GM03348 (cell line): ENCODE results near the gene XPNPEP1.
A peak's percentile ranks its signal among the peaks of the same experiment; 100 is the strongest.

Experiments
- DNase-seq: peaks from one replicate; pipeline ENCODE4 v3.0.0; 2012; ENCODE audit warnings: low spot score

The XPNPEP1 gene

DNA sequence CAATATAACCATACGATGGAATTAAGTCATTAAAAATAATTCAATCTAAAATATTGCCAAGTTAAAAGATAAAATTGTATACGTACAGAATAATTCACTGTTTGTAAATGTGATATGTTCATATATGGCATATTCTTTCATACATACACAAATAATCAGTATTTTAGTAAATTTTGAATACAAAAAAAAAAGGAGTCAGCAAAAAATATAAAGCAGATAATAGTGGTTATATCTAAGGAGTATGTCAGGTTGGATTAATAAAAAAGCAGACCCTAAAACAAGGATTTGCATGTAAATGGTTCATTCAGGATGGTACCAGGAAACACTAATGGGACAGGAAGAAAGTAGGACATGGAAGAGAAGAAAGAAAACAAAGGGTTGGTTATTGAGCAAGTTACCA, 59.5 kb downstream of the XPNPEP1 start:
- no peak for DNase-seq

DNA sequence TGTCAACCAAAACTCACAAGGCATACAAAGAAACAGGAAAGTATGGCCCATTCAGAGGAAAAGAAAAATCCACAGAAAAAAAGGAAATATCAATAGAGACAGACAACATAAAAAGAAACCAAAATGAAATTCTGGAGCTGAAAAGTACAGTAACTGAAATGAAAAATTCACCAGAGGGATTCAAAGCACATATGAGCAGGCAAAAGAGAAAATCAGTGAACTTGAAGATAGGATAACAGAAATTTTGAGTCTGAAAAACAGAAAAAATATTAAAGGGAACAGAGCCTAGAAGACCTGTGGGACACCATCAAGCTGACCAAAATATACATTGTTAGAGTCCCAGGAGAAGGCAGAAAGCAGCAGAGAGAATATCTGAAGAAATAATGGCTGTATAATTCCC, 60.6 kb downstream of the XPNPEP1 start:
- DNase-seq, result no peak

DNA sequence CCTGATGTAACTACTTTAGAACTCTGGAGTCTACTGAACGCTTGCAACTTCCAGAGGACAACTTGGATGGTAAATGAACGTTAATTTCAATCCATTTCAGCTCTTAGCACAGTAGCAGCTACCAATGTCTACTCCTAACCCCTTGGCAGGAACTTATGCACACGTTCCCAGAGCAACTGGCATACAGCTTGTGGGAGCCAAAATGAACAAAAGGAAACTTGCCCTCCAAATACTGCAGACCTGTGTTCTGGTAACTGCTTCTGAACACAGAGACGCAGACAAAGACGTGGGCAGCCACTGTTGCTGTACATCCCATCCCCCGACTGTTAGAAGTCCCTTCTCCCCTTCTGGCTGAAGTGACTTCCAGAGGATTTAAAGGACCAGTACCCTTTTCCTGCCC, 61.3 kb downstream of the XPNPEP1 start:
- DNase-seq, result no peak

DNA sequence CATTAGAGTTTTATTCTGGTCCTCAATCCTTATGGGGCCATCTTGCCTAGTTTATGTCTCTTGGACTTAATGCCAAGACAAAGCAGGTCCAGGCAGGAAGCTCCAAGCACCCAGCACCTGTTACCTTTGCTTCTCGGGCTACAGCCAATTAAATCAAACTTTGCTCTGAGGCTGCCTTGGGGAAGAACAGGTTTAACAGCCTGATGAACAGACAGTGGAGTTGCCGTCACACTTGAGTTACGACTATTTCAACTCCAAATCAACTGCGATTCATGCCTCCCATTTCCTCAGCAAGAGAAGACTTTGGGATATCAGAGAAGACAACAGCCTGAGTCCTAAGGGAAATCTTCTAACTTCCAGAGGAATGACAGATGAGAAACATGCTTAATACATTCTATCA, 62.2 kb downstream of the XPNPEP1 start:
- no peak for DNase-seq

DNA sequence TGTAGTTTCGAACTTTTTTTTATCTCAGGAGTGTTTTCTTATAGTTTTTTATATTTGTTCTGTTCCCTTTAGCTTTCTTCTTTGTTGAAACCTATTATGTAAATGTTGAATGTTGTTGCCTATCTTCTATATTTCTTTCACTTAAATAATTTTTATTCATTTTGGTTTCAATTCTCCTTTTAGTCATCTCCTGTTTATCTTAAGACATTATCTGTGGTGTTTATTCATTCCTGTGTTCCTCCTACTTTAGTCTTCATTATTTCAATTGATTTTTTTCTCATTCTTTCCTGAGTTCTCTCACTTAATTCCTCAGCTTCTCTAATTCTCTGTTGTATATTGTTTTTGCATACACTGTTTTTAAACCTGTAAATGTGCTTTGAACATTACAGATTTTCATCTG, 64.1 kb downstream of the XPNPEP1 start:
- DNase-seq, result no peak

DNA sequence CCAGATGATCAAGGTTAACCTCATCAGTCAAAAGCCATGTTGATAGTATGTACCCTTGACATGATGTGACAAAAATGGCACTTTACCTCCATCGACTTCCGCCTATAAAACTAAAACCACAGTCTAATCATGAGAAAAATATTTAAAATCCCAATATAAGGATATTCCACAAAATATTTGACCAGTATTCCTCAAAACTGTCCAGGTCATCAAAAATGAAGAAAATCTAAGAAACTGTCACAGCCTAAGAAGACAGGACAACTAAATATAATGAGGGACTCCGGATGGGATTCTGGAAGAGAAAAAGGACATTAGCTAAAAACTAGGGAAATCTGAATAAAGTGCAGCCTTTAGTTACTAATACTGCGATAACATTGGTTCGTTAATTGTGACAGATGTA, 67.6 kb downstream of the XPNPEP1 start:
- no peak for DNase-seq

DNA sequence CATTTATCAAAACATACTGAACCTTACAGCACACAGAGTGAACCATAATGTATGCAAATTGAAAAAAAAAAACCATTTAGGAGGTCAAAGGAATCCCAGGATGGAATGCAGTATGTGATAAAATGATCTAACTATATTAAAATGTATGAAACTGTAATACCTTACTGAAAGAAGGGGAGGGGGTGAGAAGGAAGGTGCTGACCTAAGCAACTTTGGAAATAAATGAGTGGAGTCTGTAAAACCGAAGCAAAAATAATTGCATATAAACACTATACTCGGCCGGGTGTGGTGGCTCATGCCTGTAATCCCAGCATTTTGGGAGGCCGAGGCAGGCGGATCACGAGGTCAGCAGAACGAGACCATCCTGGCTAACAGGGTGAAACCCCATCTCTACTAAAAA, 69.4 kb downstream of the XPNPEP1 start:
- no peak for DNase-seq

DNA sequence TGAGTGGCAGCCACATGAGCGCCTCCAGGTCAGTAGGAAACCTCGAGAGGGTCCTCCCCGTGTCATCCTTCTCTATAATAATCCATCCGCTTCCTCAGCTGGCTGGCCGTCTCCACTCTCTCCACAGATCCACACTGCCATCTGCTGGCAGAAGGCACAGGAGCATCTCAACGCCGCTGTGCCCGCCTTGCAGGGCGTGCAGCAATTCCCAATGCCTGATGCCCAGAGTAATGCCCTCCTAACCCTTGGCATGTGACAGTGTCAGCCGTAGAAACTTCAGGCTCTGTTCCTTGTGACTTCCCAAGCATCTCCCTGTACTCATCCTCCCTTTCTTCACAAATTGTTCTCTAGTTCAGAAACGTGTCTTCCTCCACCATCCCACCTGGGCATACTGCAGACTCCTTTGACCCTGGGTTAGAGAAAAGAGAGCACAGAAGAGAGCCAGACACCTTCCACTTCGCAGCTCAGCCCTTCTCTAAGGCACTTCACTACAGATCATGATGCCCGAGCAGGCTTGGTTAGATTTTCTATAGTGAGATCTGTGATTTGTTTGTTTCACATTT, 70.8 kb downstream of the XPNPEP1 start:
- DNase-seq, result peak; percentile 92

DNA sequence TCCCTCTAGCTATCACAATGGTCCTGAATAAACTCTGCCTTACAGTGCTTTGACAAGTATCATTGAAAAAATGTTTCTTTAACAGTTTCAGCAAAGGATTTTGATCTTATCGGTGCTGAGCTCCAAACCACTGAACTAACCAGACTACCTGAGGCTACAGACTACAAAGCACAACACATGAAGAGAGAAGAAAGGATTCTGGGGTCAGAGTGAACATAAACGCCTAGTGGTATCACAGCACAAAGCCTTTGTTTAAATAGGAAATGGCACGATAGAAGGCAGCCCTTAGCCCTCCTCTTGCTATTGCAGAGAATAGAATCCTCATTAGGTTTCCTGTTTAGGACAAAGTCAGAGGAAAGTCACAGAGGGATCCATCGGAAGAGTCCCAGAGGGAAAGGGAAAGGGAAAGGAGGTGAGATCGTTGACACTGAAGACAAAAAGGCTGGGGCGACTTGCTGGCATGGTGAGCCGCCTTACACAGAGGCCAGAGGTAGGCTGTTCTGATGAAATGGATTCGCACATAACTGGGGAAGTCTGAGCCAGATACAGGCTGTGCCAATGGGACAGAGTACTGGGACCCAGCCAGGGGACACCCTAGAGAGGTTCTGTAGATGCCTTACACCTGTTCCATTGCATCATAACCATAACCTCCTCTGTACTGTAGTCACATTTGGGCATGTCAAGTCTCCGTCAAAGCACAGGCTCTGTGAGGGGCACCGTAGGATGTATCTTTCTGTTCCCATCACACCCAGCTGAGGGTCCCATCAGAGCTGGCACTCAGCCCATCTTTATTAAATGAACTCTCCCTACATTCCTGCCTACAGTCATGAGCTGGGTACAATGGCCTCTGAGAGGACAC, 71.5 kb downstream of the XPNPEP1 start:
- no peak for DNase-seq

DNA sequence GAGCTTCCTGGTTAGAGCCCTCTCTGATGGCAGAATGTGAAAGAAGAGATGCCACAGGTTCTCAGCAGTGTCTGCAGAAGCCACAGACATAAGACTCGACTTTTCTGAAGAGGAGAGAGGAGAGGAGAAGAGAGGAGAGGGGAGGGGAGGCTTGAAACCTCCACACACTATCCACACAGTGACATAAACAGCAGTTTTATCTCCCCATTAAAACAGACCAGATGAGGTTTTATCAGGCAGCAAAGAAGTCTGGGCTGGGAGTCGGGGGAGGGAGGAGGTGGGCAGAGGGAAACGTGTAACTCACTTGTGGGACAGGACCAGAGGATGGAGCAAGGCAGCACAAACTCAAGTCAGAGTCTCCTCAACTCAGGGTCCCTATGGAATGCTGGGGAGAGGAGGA, 76.5 kb downstream of the XPNPEP1 start:
- DNase-seq, result no peak

DNA sequence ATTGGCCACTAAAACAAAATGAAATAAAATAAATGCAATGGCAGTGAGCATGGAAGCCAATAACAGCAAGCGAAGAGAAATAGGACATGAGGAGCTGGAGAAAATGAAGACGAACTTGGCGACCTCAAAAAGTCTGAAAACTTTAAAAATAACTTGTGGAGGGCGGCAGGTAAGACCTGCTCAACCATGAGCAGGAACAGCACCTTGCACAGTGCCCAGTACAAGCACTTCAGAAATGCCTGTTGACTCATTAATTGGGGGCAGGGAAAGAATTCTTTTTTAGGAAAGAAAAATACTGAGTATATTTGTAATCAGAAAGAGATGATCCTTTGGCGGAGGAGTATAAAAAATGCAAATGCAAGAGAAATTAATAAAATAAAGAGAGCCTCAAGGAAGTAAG, 78.0 kb downstream of the XPNPEP1 start:
- no peak for DNase-seq

DNA sequence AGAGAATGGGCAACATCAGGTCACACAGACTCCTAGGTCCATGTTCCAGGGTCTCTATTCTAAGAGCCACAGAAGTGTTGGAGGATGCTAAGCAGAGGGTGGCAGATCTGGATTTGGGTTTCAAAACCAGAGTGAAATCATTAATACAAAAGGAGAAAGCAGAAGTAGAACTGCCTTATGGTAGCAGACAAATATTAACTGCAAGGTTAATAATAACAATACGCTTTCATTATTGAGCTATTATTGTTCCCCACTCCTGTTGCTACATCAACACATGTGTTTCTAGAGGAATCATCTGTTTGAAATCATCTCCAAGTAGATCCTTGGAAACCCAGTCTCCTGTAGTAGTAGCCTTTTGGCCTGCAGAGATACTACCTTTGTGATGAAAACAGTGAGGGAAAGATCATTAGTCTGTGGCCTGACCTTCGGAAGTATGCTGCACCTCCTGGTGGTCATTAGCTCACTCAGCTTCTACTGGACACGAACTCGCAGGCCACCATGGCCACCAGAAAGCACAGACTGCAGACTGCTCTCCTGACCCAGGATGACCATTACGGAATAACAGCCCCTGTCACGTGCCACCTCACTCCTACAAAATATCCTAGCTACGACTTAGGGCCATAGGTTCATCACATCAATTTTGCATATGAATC, 84.6 kb downstream of the XPNPEP1 start:
- no peak for DNase-seq

DNA sequence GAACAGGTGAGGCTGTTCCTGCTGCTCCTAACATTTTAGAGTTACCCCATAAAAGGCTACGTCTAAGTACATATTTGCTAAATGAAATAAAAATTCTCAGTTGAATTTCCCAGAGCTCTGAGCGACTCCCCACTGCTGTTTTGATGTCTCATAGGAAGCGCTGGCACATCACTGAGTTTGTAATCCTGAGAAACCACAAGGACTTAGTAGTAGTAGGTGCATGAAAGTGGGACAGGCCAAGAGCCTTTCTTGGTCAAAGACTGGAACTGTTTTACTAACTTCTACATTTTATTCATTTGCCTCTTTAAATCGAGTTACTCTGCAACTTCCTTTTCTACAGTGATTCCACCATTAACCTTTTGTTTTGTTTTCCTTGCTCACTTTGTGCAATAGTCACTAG, 85.9 kb downstream of the XPNPEP1 start:
- no peak for DNase-seq

DNA sequence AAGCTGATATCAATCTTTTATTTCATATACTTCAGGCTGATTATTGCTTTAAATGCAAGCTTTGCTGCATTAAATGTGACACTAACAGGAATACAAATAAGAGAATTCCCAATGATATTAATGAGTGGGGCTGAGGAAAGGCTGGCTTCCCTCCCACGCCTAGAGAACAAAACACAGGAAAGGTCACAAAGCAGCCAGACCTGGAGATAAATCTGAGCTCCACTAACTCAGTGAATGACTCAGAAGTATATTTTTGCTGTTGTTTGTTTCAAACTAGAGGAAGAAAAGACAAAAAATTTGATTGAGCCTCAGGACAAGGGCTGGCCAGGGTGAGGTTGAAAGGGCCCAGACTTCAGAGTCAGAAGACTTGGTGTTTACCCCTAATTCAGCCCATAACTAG, 88.1 kb downstream of the XPNPEP1 start:
- no peak for DNase-seq

DNA sequence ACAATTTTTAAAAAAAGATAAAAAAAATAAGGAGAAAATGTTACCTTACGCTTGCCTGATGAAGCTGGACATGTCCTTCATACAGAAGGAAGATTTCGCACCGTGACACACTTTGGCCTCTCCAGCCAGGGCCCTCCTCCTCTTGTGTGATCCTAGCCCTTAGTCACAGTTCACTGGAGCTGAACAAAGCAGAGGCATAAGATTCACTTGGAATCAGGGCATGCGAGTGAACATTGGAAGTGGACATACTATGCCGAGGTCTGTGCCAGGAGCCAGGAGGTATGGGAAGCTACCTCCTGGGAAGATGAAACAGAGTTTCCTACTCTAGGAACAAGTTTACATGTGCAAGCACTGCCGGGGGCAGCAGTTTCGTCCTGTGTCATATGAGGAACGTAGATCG, 91.5 kb downstream of the XPNPEP1 start:
- no peak for DNase-seq

DNA sequence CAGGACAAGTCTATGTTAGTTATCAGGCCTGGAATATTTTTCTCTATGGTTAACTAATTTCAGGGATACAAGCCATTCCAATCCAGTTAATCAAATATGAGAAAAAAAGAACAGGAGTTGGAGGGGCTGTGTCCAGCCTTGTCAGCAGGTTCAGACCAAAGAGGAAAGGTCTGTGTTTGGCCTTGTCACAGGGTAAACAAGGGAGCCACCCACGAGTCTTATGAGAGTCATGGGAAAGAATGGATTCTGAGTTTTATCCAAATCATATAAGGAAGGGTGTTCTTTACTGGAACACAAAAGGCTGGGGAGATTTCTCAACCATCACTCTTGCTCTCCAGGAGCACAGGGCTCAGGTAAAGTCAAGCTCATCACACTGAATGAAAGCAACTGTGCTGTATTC, 99.1 kb downstream of the XPNPEP1 start:
- no peak for DNase-seq

DNA sequence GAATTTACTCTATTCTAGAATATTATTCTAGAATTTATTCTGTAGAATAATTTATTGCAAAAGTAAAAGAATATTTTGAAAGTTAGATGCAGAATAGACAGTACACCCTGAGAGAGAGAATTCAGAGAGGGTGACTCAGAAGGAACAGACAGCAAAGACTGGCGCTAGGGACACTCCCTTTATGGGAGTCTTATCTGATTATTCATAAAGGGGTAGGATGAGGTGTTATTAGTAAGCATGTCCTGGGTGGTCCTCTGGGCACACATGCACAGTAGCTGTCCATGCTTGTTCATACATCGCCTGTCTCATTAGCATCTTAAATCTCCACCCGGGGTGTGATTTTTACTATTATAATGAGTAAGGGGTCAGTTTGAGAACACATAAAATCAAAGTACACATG, 100.1 kb downstream of the XPNPEP1 start:
- no peak for DNase-seq

DNA sequence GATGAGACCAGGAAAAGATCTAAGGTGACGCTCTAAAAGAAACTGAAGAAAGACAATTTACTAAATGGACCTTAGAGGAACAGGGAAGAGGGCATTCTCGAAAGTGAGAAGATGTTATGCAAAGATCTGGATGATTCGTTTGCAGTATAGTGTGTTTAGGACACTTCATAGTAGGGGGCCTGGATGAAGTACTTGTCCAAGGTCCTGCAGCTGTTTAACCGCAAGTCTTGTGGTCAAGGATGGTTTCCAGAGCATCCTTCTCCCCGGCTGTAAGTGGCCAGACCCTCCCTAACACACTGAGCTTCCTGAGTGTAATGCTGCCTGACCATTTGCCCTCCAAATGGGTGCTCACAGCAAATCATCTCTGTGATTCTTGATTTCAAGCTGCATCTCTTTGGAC, 101.6 kb downstream of the XPNPEP1 start:
- DNase-seq, result no peak

DNA sequence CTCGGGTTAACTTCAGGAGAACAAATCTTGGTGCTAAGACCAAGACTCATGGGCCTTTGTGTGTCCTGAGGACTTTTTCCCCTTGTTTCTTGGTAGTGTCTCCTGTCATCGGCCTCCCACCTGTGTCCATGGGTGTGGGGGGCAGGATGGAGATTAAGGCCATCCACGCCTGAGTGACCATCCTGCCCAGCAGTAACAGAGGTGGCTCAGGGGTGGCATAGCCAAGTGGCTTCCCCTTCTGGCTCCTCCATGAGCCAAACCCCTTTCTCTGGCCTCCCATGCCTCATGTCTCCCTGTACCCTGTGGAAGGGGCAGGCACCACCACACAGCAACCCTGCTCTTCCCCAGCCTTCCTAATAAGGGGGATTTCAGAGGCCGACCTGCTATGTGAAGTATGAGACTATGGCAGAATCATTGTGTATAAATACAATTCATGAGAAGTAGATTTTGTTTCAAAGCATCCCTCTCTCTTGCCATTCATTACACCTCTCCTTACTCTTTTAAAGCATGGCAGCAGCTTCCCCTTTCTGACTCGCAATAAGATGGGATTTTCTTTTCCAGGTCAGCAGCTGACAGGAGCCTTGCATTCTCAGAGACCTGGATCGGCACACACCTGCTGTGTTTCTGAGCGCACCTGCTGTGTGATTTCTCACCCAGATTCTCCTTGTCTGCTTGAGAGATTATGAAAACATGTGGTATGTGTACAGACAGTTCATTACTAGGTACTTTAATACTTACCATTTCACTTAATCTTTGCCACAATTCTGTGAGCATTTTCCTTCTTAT, 102.5 kb downstream of the XPNPEP1 start:
- DNase-seq, result no peak

DNA sequence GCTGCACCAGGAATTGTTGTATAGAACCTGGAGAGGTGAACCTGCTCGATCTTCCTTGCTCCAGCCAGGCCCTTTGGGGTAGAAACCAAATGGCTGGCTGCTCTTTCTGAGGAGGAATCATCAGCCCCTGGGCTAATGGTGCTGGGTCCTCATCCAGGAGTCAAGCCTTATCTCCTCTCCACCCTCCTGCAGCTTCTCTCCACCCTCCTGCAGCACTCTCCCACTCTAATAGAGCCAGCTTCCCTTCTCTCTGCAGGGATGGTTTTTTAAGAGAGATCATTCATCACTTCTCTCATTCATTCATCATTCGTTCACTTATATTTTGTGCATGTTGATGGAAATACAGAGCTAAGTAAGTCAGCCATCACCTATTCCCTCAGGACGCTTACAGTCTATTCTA, 103.5 kb downstream of the XPNPEP1 start:
- no peak for DNase-seq
